ENCODE measurements around the gene PHOSPHO1.

PHOSPHO1 gene

DNA sequence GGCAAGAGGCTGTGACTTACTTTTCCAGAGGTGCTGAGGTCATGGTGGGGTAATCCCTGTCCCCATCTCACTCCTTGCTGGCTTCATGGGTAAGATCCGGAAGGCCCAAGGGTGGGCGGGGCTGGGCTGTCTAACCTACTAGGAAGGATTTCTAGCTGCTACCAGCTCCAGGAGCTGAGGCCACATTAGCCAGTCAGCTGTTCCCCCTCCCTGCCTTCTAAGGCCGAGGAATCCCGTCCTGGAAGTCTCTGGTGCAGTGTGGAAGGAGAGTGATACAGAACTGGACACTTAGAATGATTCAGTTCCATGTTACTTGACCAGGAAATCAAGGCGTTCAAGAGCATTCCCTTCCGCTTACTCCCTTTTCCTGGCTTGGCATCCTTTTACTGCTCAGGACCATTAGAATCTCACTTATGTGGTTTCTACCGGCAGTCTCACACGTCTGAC, 29.1 kb downstream of the PHOSPHO1 start:
- peaks cover 0 to 7% of the 10 kb centered on the region in 2 donors for H3K27me3 ChIP-seq
- intact Hi-C loops (cut with DNase I; ENCODE audit: low total_unique reads), result no loop called here
- TF ChIP-seq CTCF (IDR thresholded peaks at IDR 0.05), result no peak
- H3K4me3 ChIP-seq, result no peak overlapping the region
- H3K9me3 ChIP-seq, result no peaks in the 10 kb centered on the region
- no peak for DNase-seq
- no peaks in the 10 kb centered on the region for H3K4me1 ChIP-seq
- H3K27ac ChIP-seq, result no peak overlapping the region
- no peaks in the 10 kb centered on the region for H3K36me3 ChIP-seq

DNA sequence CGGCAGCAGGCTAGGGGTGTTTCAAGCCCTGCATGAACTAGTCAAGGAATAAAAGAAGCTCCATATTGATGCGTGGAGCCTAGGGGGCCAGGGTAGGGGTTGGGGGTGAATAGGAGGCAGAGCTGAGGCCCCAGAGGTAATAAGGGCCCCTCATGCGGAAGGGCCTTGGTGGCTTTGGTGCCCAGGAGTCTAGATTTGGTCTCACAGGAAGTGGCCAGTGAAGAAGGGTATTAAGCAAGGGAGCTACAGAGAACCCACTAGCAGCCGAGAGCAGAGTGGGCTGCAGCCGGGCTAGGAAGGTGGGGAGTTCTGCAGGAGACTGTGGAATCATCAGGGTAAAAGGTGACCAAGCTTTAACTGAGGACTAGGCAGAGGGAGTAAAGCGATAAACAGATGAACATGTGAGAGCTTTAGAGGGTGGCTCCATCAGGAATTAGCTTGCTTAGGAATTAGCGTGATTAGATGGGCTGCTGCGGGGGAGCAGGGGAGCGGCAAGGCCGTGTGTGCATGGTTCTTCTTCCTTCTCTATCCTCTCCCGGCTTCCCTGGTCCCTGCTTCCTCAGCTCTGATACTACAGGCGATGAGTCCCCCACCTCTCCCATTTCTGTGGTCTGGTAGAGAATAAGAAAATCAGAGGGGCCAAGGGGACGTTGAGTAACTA, 30.0 kb downstream of the PHOSPHO1 start:
- H3K9me3 ChIP-seq, result no peaks in the 10 kb centered on the region
- DNase-seq, result no peak
- TF ChIP-seq CTCF (IDR thresholded peaks at IDR 0.05), result no peak
- intact Hi-C loops (cut with DNase I; ENCODE audit: low total_unique reads), result no loop called here
- H3K27me3 ChIP-seq, result peaks cover 0 to 2% of the 10 kb centered on the region in 2 donors
- no peak overlapping the region for H3K4me3 ChIP-seq
- no peak overlapping the region for H3K27ac ChIP-seq
- no peaks in the 10 kb centered on the region for H3K4me1 ChIP-seq
- no peaks in the 10 kb centered on the region for H3K36me3 ChIP-seq

GRCh38 chr17:49198211-49198610, 32.4 kb downstream of the PHOSPHO1 start:
- Histone ChIP-seq H3K4me3 (no peak overlapping the region), H3K27me3 (no peaks in the 10 kb centered on the region), H3K9me3 (no peaks in the 10 kb centered on the region), H3K36me3 (no peaks in the 10 kb centered on the region), H3K27ac (no peak overlapping the region), H3K4me1 (peaks cover 0 to 8% (median 6%) of the 10 kb centered on the region in 4 donors)
- TF ChIP-seq CTCF (IDR thresholded peaks at IDR 0.05), result no peak
- intact Hi-C loops (cut with DNase I; ENCODE audit: low total_unique reads), result no loop called here
- no peak for DNase-seq

GRCh38 chr17:49197346-49197998, 33.1 kb downstream of the PHOSPHO1 start:
- Histone ChIP-seq H3K9me3 (no peaks in the 10 kb centered on the region), H3K36me3 (no peaks in the 10 kb centered on the region), H3K27me3 (no peaks in the 10 kb centered on the region), H3K4me1 (peaks cover 0 to 11% (median 6%) of the 10 kb centered on the region in 4 donors), H3K27ac (no peak overlapping the region), H3K4me3 (no peak overlapping the region)
- no peak for DNase-seq
- intact Hi-C loops (cut with DNase I; ENCODE audit: low total_unique reads), result no loop called here
- no peak for TF ChIP-seq CTCF (IDR thresholded peaks at IDR 0.05)

DNA sequence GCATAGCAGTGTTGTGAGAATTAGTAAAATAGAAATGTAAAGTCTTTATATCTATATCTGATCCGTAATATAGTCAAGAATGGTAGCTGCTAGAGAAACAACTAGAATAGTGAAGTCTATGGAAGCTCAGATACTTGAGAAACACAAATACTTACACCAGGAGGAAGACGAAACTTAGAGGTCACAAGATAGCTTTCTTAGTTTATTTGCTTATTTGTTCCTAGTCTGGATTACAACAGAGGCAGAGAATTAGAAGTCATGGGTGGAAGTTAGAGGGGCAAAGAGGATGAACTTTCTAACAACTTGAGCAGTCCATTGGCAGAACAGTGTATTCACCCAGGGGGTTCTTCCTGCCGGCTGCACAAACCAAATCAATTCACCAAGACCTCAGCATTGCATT, 34.1 kb downstream of the PHOSPHO1 start:
- no peaks in the 10 kb centered on the region for H3K27me3 ChIP-seq
- H3K9me3 ChIP-seq, result no peaks in the 10 kb centered on the region
- DNase-seq, result no peak
- no peaks in the 10 kb centered on the region for H3K36me3 ChIP-seq
- H3K4me3 ChIP-seq, result no peak overlapping the region
- H3K4me1 ChIP-seq, result peaks cover 0 to 12% (median 6%) of the 10 kb centered on the region in 4 donors
- TF ChIP-seq CTCF (IDR thresholded peaks at IDR 0.05), result no peak
- no peak overlapping the region for H3K27ac ChIP-seq
- intact Hi-C loops (cut with DNase I; ENCODE audit: low total_unique reads), result no loop called here
